Epidermal melanocyte (primary cell): Measurements from ENCODE around the gene RASGRF1.
"Not testable (repeated sequence)": the region's sequence is repeated elsewhere in the genome, so short reads cannot be mapped to it uniquely, and the experiment has no call there.

Experiments used
- DNase-seq: peaks from one replicate; pipeline ENCODE4 v3.0.0; 2011; ENCODE audit warnings: low spot score; ENCODE audit not compliant: insufficient read length

Gene RASGRF1

GRCh38 chr15:79009379-79009778 is 81.2 kb downstream of the RASGRF1 start:
- DNase-seq = no peak

- no peak for DNase-seq
These were observed 81.9 kb downstream of the RASGRF1 start for GRCh38 chr15:79008659-79009058.

- no peak for DNase-seq
These were observed 83.5 kb downstream of the RASGRF1 start for GRCh38 chr15:79007066-79007465.

- DNase-seq = no peak
These were observed 84.5 kb downstream of the RASGRF1 start for GRCh38 chr15:79006071-79006470.

- no peak for DNase-seq
These were observed 86.2 kb downstream of the RASGRF1 start for GRCh38 chr15:79004336-79004735.

- DNase-seq = no peak
These were observed 86.7 kb downstream of the RASGRF1 start for GRCh38 chr15:79003896-79004295.

- no peak for DNase-seq
These were observed 87.3 kb downstream of the RASGRF1 start for GRCh38 chr15:79003301-79003700.

- no peak for DNase-seq
These were observed 88.0 kb downstream of the RASGRF1 start for GRCh38 chr15:79002581-79002980.

GRCh38 chr15:78999636-79000035 is 90.9 kb downstream of the RASGRF1 start:
- no peak for DNase-seq

GRCh38 chr15:78998526-78998925 is 92.1 kb downstream of the RASGRF1 start:
- no peak for DNase-seq

- no peak for DNase-seq
These were observed 92.5 kb downstream of the RASGRF1 start for GRCh38 chr15:78997981-78998499.

- DNase-seq = no peak
These were observed 93.7 kb downstream of the RASGRF1 start for GRCh38 chr15:78996894-78997275.

GRCh38 chr15:78995921-78996893 is 94.4 kb downstream of the RASGRF1 start:
- DNase-seq = no peak

- DNase-seq = not testable (repeated sequence)
These were observed 95.4 kb downstream of the RASGRF1 start for GRCh38 chr15:78995161-78995560.

GRCh38 chr15:78993931-78994530 is 96.5 kb downstream of the RASGRF1 start:
- DNase-seq = no peak

- no peak for DNase-seq
These were observed 97.2 kb downstream of the RASGRF1 start for GRCh38 chr15:78993257-78993930.

- no peak for DNase-seq
These were observed 97.9 kb downstream of the RASGRF1 start for GRCh38 chr15:78992416-78993256.

GRCh38 chr15:78991879-78992278 is 98.7 kb downstream of the RASGRF1 start:
- DNase-seq = no peak

- DNase-seq = no peak
These were observed 99.1 kb downstream of the RASGRF1 start for GRCh38 chr15:78991476-78991875.

GRCh38 chr15:78990278-78990677 is 100.3 kb downstream of the RASGRF1 start:
- no peak for DNase-seq

- DNase-seq = no peak
These were observed 100.8 kb downstream of the RASGRF1 start for GRCh38 chr15:78989701-78990240.
